GM23338 (cell line): ENCODE results near the gene UGT1A10. TPM values are rescaled to one million over a fixed set of nuclear protein-coding genes. Genes with fewer than 3 reads are reported as not detected.

Source experiments
- ATAC-seq: fragments of 200-7000 bp; cut with Tn5 transposase; 3 replicates; pipeline ENCODE4 v1.9.1; 2020
- DNase-seq: peaks from one replicate; pipeline ENCODE4 v3.0.0-alpha.2; 2015; ENCODE audit warnings: low spot score
- H2AFZ ChIP-seq: fragments of 200-600 bp; sonication (generic); 2 replicates; pipeline ENCODE4 v1.8.0; 2016; ENCODE audit warnings: antibody characterized with exemption, mild to moderate bottlenecking, moderate library complexity
- H3F3A ChIP-seq: fragments of 200-600 bp; sonication (generic); replicated peaks from 2 replicates; pipeline ENCODE4 v1.8.0; 2017; ENCODE audit warnings: antibody characterized with exemption, mixed run types, low read depth
- H3K27ac ChIP-seq: fragments of 200-600 bp; sonication (generic); 2 replicates; pipeline ENCODE4 v1.6.1; 2016; ENCODE audit warnings: low read depth
- H3K27me3 ChIP-seq: fragments of 200-600 bp; sonication (generic); 2 replicates; pipeline ENCODE4 v1.8.0; 2016; ENCODE audit warnings: mild to moderate bottlenecking, mixed run types, moderate library complexity; ENCODE audit not compliant: insufficient read depth
- H3K36me3 ChIP-seq: fragments of 200-600 bp; sonication (generic); 2 replicates; pipeline ENCODE4 v1.8.0; 2016; ENCODE audit warnings: mild to moderate bottlenecking; ENCODE audit not compliant: insufficient read depth
- H3K4me1 ChIP-seq: fragments of 200-600 bp; sonication (generic); 2 replicates; pipeline ENCODE4 v1.8.0; 2016; ENCODE audit warnings: mild to moderate bottlenecking, moderate library complexity; ENCODE audit not compliant: insufficient read depth
- H3K4me2 ChIP-seq: fragments of 200-600 bp; sonication (generic); 2 replicates; pipeline ENCODE4 v1.7.1; 2017; ENCODE audit warnings: mixed run types
- H3K4me3 ChIP-seq: fragments of 200-600 bp; sonication (generic); 2 replicates; pipeline ENCODE4 v1.6.1; 2016; ENCODE audit warnings: mixed run types
- H3K79me2 ChIP-seq: fragments of 200-600 bp; sonication (generic); replicated peaks from 2 replicates; pipeline ENCODE4 v1.8.0; 2017; ENCODE audit warnings: mild to moderate bottlenecking; ENCODE audit not compliant: insufficient read depth
- H3K9me2 ChIP-seq: fragments of 200-600 bp; sonication (generic); 2 replicates; pipeline ENCODE4 v1.8.0; 2017; ENCODE audit not compliant: insufficient read depth
- H4K20me1 ChIP-seq: fragments of 200-600 bp; sonication (generic); replicated peaks from 2 replicates; pipeline ENCODE4 v1.8.0; 2017; ENCODE audit warnings: mild to moderate bottlenecking; ENCODE audit not compliant: insufficient read depth
- H3K27ac Mint-ChIP-seq: 2 replicates; pipeline ENCODE4 v1.8.0; 2020; ENCODE audit warnings: inconsistent platforms, mild to moderate bottlenecking, moderate library complexity, mixed read lengths
- H3K27me3 Mint-ChIP-seq: 3 replicates; pipeline ENCODE4 v1.8.0; 2022; ENCODE audit warnings: low read depth, mild to moderate bottlenecking, moderate library complexity, mixed read lengths, inconsistent platforms; ENCODE audit not compliant: insufficient read depth, poor library complexity
- H3K36me3 Mint-ChIP-seq: 3 replicates; pipeline ENCODE4 v1.8.0; 2021; ENCODE audit warnings: low read depth, mild to moderate bottlenecking, inconsistent platforms, moderate library complexity, mixed read lengths
- H3K4me1 Mint-ChIP-seq: 3 replicates; pipeline ENCODE4 v1.8.0; 2020; ENCODE audit warnings: mild to moderate bottlenecking, inconsistent platforms, mixed read lengths
- H3K4me3 Mint-ChIP-seq: 3 replicates; pipeline ENCODE4 v1.8.0; 2021; ENCODE audit warnings: moderate library complexity, mild to moderate bottlenecking, inconsistent platforms, mixed read lengths
- H3K9me3 Mint-ChIP-seq: 3 replicates; pipeline ENCODE4 v1.8.0; 2020; ENCODE audit warnings: moderate library complexity, mild to moderate bottlenecking, inconsistent platforms, mixed read lengths
- CREB1 ChIP-seq: fragments of 250-450 bp; sonication (Bioruptor Pico); IDR thresholded peaks from 2 replicates; pipeline ENCODE4 v1.5.0; 2020; ENCODE audit warnings: low read depth, mild to moderate bottlenecking, moderate library complexity
- CTCF ChIP-seq, 2 experiments: fragments of 200-600 bp in 1 of 2; sonication (generic) in 1 of 2; conservative IDR thresholded peaks; 2 replicates each; pipeline versions ENCODE4 v1.5.1 to v1.6.1; 2016 to 2017; ENCODE audit warnings: antibody characterized with exemption in 2 of 2, low read depth in 2 of 2, mild to moderate bottlenecking in 2 of 2, moderate library complexity in 1 of 2
- ETS1 ChIP-seq: IDR thresholded peaks from 2 replicates; pipeline ENCODE4 v1.6.1; 2016; ENCODE audit warnings: antibody characterized with exemption
- EZH2 ChIP-seq: fragments of 200-600 bp; sonication (generic); IDR thresholded peaks from one replicate; pipeline ENCODE4 v1.8.0; 2017; ENCODE audit warnings: antibody characterized with exemption, mild to moderate bottlenecking, low read depth; ENCODE audit not compliant: unreplicated experiment
- EZH2phosphoT487 ChIP-seq: fragments of 200-600 bp; sonication (generic); IDR thresholded peaks from one replicate; pipeline ENCODE4 v1.8.1; 2018; ENCODE audit warnings: antibody characterized with exemption; ENCODE audit not compliant: unreplicated experiment
- JUNB ChIP-seq: IDR thresholded peaks from one replicate; pipeline ENCODE4 v1.6.1; 2016; ENCODE audit warnings: antibody characterized with exemption; ENCODE audit not compliant: unreplicated experiment
- NANOG ChIP-seq: IDR thresholded peaks from 2 replicates; pipeline ENCODE4 v1.6.1; 2016; ENCODE audit warnings: antibody characterized with exemption, borderline replicate concordance
- POLR2AphosphoS5 ChIP-seq: IDR thresholded peaks from 2 replicates; pipeline ENCODE4 v1.6.1; 2016; ENCODE audit warnings: antibody characterized with exemption, low read depth
- REST ChIP-seq: IDR thresholded peaks from one replicate; pipeline ENCODE4 v1.6.1; 2018; ENCODE audit warnings: antibody characterized with exemption; ENCODE audit not compliant: unreplicated experiment
- STAT1 ChIP-seq: IDR thresholded peaks from one replicate; pipeline ENCODE4 v1.6.1; 2016; ENCODE audit warnings: antibody characterized with exemption; ENCODE audit not compliant: unreplicated experiment
- ZNF114 ChIP-seq: fragments of 250-450 bp; sonication (Bioruptor Pico); IDR thresholded peaks from 2 replicates; pipeline ENCODE4 v1.5.0; 2020; ENCODE audit warnings: mild to moderate bottlenecking, moderate library complexity
- ZNF331 ChIP-seq: fragments of 250-450 bp; sonication (Bioruptor Pico); IDR thresholded peaks from 2 replicates; pipeline ENCODE4 v1.5.0; 2020; ENCODE audit warnings: low read depth, mild to moderate bottlenecking, moderate library complexity
- ZNF462 ChIP-seq: fragments of 250-450 bp; sonication (Bioruptor Pico); IDR thresholded peaks from 2 replicates; pipeline ENCODE4 v1.5.0; 2020; ENCODE audit warnings: mild to moderate bottlenecking, moderate library complexity
- polyA plus RNA-seq: library from polyadenylated mRNA; unstranded; fragments of >200 nt; fragmentation: Nextera tagmentation; extraction: Ambion mirVana; gene quantifications from 2 replicates; pipeline ENCODE4 v1.2.1, GENCODE V29; 2016
- total RNA-seq: library from RNA; depleted of rRNA; stranded (reverse); fragments of >200 nt; shearing (Covaris generic); gene quantifications from 2 replicates; pipeline ENCODE4 v1.2.3, GENCODE V29; 2014

Gene UGT1A10
- total and polyA plus RNA-seq, 2 experiments from 2014 or later: not detected

GRCh38 chr2:233713262-233713615, 77.0 kb downstream of the UGT1A10 start:
- H4K20me1 ChIP-seq: no peaks in the 10 kb centered on the region
- H3K4me3 Mint-ChIP-seq: no peak overlapping the region
- H3K9me2 ChIP-seq: peaks cover 5% of the 10 kb centered on the region; the same call in 1 of the 2 replicates
- H3K79me2 ChIP-seq: no peaks in the 10 kb centered on the region
- H3K9me3 Mint-ChIP-seq: peaks cover 2% of the 10 kb centered on the region; the same call in 2 of the 3 replicates
- no peak overlapping the region for H3K27ac Mint-ChIP-seq
- no peak overlapping the region for H3K4me3 ChIP-seq
- ATAC-seq: no peak
- H3K27ac ChIP-seq: no peak overlapping the region
- no peaks in the 10 kb centered on the region for H3K27me3 ChIP-seq
- no peaks in the 10 kb centered on the region for H3F3A ChIP-seq
- H3K4me1 ChIP-seq: no peaks in the 10 kb centered on the region
- no peak overlapping the region for H3K4me2 ChIP-seq
- no peak for TF ChIP-seq EZH2phosphoT487
- TF ChIP-seq REST: no peak
- no peak for TF ChIP-seq STAT1
- no peak for TF ChIP-seq ZNF462 (CRISPR knock-in tag)
- no peak for TF ChIP-seq JUNB
- TF ChIP-seq NANOG: no peak
- TF ChIP-seq CTCF (conservative IDR thresholded peaks at IDR 0.05; ENCODE audit: low read depth in 2 of 2): no peak
- no peak for TF ChIP-seq EZH2
- TF ChIP-seq ZNF331 (CRISPR knock-in tag): no peak
- no peak for TF ChIP-seq CREB1 (CRISPR knock-in tag)
- no peak for TF ChIP-seq ZNF114
- no peak for TF ChIP-seq POLR2AphosphoS5
- TF ChIP-seq ETS1: no peak
- H2AFZ ChIP-seq: no peak overlapping the region
- peaks cover 4% of the 10 kb centered on the region; the same call in 1 of the 3 replicates for H3K4me1 Mint-ChIP-seq
- H3K36me3 Mint-ChIP-seq: no peaks in the 10 kb centered on the region
- DNase-seq: no peak
- no peaks in the 10 kb centered on the region for H3K36me3 ChIP-seq
- peaks cover 13% of the 10 kb centered on the region for H3K27me3 Mint-ChIP-seq
